Astrocyte (in vitro differentiated cells and primary cell): ENCODE measurements around the gene MUC13.

Experiments used
- CTCF ChIP-seq: IDR thresholded peaks from 2 replicates; pipeline ENCODE4 v1.5.1; 2011; ENCODE audit warnings: low read depth, mild to moderate bottlenecking, inconsistent platforms, low read length, moderate library complexity; ENCODE audit not compliant: insufficient read depth
- EZH2 ChIP-seq: IDR thresholded peaks from 2 replicates; pipeline ENCODE4 v1.6.1; 2012; ENCODE audit warnings: mild to moderate bottlenecking, low read length, inconsistent platforms; ENCODE audit not compliant: insufficient read depth

- no peak for TF ChIP-seq CTCF
- no peak for TF ChIP-seq EZH2
Measured at GRCh38 chr3:124969963-124970722, 35.6 kb upstream of the MUC13 start.
